Thyroid gland (tissue), 4 donors: Measurements from ENCODE around the gene DPPA5.

Experiments
- CTCF ChIP-seq, 6 experiments: fragments of 200-600 bp in 3 of 6; fragments of 450-650 bp in 3 of 6; sonication (generic) in 3 of 6; IDR thresholded peaks; one replicate each; pipeline ENCODE4 v1.5.1; 2016 to 2019; ENCODE audit warnings: antibody characterized with exemption in 6 of 6, mild to moderate bottlenecking in 2 of 6, inconsistent platforms in 1 of 6, moderate library complexity in 1 of 6
- POLR2A ChIP-seq, 2 donors: fragments of 450-650 bp; IDR thresholded peaks; one replicate each; pipeline ENCODE4 v1.6.1; 2017; ENCODE audit warnings: antibody characterized with exemption in 2 of 2, mild to moderate bottlenecking in 2 of 2, moderate library complexity in 1 of 2

GRCh38 chr6:73382462-73383113 lies 28.5 kb upstream of the DPPA5 start:
- no peak for TF ChIP-seq POLR2A (IDR thresholded peaks at IDR 0.05)
- no peak for TF ChIP-seq CTCF (IDR thresholded peaks at IDR 0.05)
